Measurements from ENCODE around the gene CEP41.

Gene CEP41

DNA sequence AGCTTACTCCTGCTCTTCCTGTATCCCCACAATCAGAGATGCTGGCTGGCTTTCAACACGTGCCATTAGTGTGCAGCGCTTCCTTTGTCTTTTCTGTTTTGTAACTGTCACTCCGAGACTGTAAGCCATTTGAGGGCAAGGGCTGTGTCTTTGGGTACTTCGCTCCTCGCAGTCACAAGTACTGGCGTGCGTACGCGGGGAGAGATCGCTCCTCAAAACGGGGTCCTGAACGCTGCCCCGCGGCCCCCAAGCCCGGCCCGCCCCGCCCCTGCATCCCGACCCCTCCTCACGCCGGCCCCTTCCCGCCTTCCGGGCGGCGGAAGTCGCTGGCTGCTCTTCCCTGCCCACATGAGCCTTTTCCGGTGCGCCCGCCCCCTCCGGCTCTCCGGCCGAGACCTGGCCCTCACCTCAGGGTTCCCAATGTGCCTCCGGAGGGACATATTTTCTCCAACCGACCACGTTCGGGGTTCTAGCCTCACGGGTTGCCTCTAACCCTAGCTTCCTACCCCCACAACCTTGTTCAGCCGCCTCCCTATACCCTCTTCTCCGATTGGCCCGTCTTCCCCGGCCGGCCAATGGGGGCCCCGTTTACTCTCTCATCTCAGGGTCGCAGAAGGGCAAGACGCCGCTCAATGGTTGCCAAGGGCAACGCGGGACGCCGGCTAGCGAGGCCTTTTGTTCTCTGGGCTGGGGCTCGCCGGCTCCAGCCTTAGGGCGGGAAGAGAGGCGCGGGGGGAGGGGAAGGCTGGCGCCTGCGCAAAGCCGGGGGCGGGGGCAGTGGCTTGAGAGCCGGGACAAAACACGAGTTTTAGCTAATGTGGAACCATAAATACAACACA is at the start of gene CEP41:
CEP41 (minus strand) TSS at position 490 of the 839 bp plus-strand sequence; CDS start at position 440, 50 bp downstream.
- no peak for TF ChIP-seq JUND (IDR thresholded peaks at IDR 0.05; ENCODE audit: low read depth)
- in situ Hi-C loops (cut with HindIII; ENCODE audit: low pct_unique_long_range_greater_than_20kb, low sequenced_read_pairs), result no loop called here
- DNase-seq (ENCODE audit: low read depth in 1 of 2, low spot score in 1 of 2), result peak; percentile 77 to 94

GRCh38 chr7:130490311-130490791 is 49.5 kb upstream of the CEP41 start:
- in situ Hi-C loops (cut with HindIII; ENCODE audit: low pct_unique_long_range_greater_than_20kb, low sequenced_read_pairs), result no loop called here
- TF ChIP-seq JUND (IDR thresholded peaks at IDR 0.05; ENCODE audit: low read depth), result no peak
- no peak for DNase-seq (ENCODE audit: low read depth in 1 of 2, low spot score in 1 of 2)

- no peak for DNase-seq (ENCODE audit: low read depth in 1 of 2, low spot score in 1 of 2)
- in situ Hi-C loops (cut with HindIII; ENCODE audit: low pct_unique_long_range_greater_than_20kb, low sequenced_read_pairs), result no loop called here
- TF ChIP-seq JUND (IDR thresholded peaks at IDR 0.05; ENCODE audit: low read depth), result no peak
These were observed 48.5 kb upstream of the CEP41 start for GRCh38 chr7:130489140-130489983.

DNA sequence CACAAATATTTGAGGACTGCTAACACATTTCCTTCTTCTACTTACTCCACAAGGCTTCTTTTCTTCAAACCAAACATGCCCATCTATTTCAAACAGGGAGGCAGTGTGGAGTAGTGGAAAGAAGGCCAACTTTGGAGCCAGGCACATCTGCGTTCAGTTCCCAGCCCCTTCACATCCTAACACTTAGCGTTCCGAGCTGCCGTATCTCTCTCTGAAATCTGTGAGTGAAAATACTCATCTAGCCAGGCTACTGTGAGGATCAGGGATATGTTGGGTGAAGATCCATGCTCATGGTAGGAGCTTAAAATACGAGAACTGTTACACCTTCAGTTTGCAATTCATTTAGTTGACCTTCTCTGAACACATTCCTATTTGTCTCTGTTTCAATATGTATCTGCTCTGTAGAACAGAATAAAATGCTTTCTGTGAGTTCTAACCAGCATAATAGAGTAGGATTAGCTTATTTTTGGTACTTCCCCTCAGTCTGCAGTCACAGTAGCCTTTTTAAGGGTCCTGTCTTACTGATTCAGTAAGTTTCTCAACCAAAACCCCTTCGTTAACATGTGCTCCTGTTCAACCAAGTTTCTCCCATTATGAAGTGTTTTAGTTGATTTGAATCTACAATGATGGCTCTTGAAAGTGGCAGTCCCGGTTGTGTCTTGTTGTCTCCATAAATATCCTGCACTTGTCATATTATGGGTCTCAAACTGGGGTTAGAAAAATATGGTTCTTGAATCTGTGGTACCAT is 47.8 kb upstream of the CEP41 start:
- no peak for TF ChIP-seq JUND (IDR thresholded peaks at IDR 0.05; ENCODE audit: low read depth)
- in situ Hi-C loops (cut with HindIII; ENCODE audit: low pct_unique_long_range_greater_than_20kb, low sequenced_read_pairs), result no loop called here

DNA sequence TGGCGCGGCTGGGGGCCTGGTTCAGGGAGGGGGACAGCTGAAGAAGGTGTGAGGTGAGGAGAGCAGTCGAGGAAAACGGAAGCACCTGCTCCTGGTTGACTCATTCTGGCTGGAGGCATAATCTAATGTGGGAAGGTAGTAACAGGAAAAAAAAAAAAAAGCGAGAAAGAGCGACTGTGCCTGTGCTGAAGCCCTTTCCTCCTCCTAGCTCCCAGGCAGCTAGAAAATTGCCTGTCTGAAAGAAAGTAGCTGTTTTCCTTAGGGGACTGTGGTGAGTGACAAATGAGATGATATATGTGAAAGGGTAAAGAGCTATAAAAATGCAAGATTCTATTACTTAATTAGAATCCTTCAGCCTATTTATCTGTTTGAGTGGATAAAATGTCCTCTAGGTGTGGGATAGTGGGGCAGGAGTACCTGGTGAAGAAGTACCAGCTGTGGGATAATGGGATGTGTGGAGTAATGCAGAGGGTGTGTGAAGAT is 46.2 kb upstream of the CEP41 start:
- no peak for TF ChIP-seq JUND (IDR thresholded peaks at IDR 0.05; ENCODE audit: low read depth)
- DNase-seq (ENCODE audit: low read depth in 1 of 2, low spot score in 1 of 2), result no peak
- in situ Hi-C loops (cut with HindIII; ENCODE audit: low pct_unique_long_range_greater_than_20kb, low sequenced_read_pairs), result no loop called here

More for the DNA sequence above, 47.8 kb upstream of the CEP41 start:
- no peak for DNase-seq (ENCODE audit: low read depth in 1 of 2, low spot score in 1 of 2)

- in situ Hi-C loops (cut with HindIII; ENCODE audit: low pct_unique_long_range_greater_than_20kb, low sequenced_read_pairs), result no loop called here
- DNase-seq (ENCODE audit: low read depth in 1 of 2, low spot score in 1 of 2), result no peak
- TF ChIP-seq JUND (IDR thresholded peaks at IDR 0.05; ENCODE audit: low read depth), result no peak
These were observed 45.5 kb upstream of the CEP41 start for GRCh38 chr7:130486114-130486953.

- no peak for DNase-seq (ENCODE audit: low read depth in 1 of 2, low spot score in 1 of 2)
- TF ChIP-seq JUND (IDR thresholded peaks at IDR 0.05; ENCODE audit: low read depth), result no peak
- in situ Hi-C loops (cut with HindIII; ENCODE audit: low pct_unique_long_range_greater_than_20kb, low sequenced_read_pairs), result no loop called here
These were observed 44.9 kb upstream of the CEP41 start for GRCh38 chr7:130485734-130486113.

- in situ Hi-C loops (cut with HindIII; ENCODE audit: low pct_unique_long_range_greater_than_20kb, low sequenced_read_pairs), result no loop called here
- TF ChIP-seq JUND (IDR thresholded peaks at IDR 0.05; ENCODE audit: low read depth), result no peak
- DNase-seq (ENCODE audit: low read depth in 1 of 2, low spot score in 1 of 2), result no peak
These were observed 42.2 kb upstream of the CEP41 start for GRCh38 chr7:130483031-130483430.

GRCh38 chr7:130481898-130482297 is 41.1 kb upstream of the CEP41 start:
- DNase-seq (ENCODE audit: low read depth in 1 of 2, low spot score in 1 of 2), result peak in 1 of 2 experiments; percentile 45
- no peak for TF ChIP-seq JUND (IDR thresholded peaks at IDR 0.05; ENCODE audit: low read depth)
- in situ Hi-C loops (cut with HindIII; ENCODE audit: low pct_unique_long_range_greater_than_20kb, low sequenced_read_pairs), result no loop called here

GRCh38 chr7:130479716-130480400 is 39.0 kb upstream of the CEP41 start:
- TF ChIP-seq JUND (IDR thresholded peaks at IDR 0.05; ENCODE audit: low read depth), result no peak
- DNase-seq (ENCODE audit: low read depth in 1 of 2, low spot score in 1 of 2), result no peak
- in situ Hi-C loops (cut with HindIII; ENCODE audit: low pct_unique_long_range_greater_than_20kb, low sequenced_read_pairs), result no loop called here

DNA sequence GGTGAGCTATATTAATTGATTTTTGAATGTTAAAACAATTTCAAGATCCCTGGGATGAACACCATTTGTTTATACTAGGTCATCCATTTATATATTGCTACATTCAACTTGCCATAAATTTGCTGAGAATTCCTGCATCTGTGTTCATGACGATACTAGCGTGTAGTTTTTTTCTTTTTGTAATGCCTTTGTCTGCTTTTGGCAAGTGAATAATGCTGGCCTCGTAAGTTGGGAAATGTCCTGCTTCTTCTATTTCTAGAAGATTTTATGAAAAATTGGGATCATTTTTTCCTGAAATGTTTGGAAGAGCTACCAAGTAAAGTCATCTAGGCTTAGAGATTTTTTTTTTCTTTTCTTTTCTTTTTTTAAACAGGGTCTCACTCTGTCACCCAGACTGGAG is 38.2 kb upstream of the CEP41 start:
- TF ChIP-seq JUND (IDR thresholded peaks at IDR 0.05; ENCODE audit: low read depth), result no peak
- in situ Hi-C loops (cut with HindIII; ENCODE audit: low pct_unique_long_range_greater_than_20kb, low sequenced_read_pairs), result no loop called here

More for the DNA sequence above, 38.2 kb upstream of the CEP41 start:
- no peak for DNase-seq (ENCODE audit: low read depth in 1 of 2, low spot score in 1 of 2)

All from T47D (cell line).